Activated CD8-positive, alpha-beta memory T cell treated with anti-CD3 and anti-CD28 coated beads for 1 hour (primary cell): ENCODE results near the gene CCNF.
"Not testable (repeated sequence)": the region's sequence is repeated elsewhere in the genome, so short reads cannot be mapped to it uniquely, and the experiment has no call there.

Source experiments
- DNase-seq, 2 donors: peaks; one replicate each; pipeline ENCODE4 v3.0.0-alpha.2; 2020; ENCODE audit warnings: low read depth in 1 of 2; ENCODE audit errors: extremely low read depth in 1 of 2

CCNF gene

DNA sequence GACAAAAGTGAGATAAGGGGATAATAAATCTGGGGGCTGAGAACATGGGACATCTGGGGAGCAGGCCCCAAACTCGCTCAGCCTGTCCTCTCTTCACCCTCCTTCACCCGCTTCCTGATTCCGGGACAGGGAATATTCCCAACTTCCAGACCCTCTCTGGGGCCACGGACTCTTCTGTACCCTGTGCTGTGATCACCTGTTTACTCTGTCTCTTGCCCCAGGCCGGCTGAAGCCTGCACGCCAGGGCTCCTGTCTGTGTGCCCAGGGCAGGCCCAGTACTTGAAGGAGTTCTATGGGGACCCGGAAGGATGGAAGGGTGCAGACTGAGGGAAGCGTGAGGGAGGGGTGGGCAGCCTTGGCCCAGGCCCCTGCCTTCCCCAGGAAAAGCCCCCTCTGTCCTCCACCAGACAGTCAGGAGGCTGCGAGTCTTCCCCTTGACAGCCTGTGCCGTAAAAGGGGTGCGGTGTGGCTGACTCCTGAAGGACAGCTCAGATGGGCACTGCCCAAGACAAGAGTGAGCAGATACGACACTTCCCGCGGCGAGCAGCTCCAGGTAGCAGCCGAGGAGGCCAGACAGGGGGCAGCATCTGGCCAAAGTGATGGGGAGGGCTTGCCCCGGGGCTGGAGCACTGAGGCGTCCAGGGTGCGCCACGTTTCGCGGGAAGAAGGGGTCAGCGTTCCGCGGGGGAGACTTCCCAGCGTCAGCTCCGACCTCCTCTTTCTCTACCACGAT, 1.0 kb upstream of the CCNF start:
- DNase-seq: no peak

DNA sequence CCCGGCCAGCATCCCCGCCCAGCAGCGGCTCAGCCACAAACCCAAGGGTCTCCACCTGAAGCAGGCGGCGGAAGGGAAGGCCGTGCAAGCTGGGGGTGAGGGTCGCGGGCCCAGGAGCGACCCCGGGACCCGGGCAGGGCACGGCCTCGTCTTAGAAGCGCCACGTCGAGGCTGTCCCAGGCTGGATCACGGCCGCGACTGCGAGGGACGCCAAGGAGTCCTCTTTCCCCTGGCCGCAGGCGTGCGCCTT, 538 bp upstream of the CCNF start:
- no peak for DNase-seq

DNA sequence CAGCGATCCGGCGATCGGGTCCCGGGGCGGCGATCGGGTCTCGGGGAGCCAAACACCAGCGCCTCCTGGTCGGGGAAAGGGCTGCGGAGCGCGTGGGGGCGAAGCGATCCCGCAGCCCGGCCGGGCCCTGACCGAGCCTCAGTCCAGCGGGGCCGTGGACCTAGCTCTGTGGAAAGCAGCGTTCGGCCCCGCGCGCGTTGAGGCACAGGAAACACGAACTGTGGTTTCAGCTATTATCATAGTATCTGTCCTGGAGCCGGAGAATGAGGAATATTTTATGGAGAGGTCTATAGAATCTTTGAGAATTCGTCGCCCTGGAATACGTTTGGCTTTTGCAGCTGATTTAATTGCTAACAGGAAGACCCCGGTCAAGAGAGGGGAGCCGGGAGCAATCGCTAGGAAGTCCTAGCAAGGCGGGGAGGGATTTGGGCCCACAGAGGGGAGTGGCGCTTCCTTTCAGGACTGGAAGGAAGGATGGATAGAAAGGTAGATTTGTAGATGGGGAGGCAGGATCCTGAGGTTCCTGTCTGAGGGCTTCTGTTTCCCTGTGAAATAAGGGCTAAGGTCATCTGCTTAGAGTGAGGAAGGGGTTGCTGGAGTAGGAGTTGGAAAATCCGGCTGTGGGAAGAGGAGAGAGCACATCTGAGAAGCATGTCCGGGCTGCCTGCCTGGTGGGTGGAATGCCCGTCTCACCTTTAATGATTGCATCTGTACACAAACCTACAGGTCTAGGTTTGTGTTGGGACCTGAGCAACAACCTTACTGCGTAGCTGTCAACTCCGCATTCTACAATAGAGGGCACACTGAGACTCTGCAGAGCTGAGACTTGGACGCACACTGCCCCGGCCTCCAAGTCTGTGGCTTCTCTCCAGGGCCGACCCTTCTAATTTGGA, 770 bp downstream of the CCNF start:
- DNase-seq: no peak

DNA sequence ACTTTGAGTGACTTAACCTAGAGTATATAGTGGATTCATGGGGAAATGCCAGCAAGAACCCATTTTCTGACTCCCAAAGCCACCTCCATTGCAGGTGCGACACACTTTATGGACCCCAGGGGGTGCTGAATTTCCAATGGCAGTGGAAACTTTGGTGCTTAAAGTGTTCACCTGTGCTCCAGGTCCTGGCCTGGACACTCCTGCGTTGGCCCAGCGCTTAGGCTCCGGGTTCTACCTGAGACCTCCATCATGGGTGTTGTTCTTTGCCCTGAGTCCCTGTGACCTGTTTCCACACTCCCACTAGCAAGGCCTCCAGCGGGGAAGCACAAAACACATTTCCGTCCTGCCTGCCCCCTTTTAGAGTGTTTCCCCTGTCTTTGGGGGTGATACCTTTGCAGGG, 3.0 kb downstream of the CCNF start:
- DNase-seq: no peak

DNA sequence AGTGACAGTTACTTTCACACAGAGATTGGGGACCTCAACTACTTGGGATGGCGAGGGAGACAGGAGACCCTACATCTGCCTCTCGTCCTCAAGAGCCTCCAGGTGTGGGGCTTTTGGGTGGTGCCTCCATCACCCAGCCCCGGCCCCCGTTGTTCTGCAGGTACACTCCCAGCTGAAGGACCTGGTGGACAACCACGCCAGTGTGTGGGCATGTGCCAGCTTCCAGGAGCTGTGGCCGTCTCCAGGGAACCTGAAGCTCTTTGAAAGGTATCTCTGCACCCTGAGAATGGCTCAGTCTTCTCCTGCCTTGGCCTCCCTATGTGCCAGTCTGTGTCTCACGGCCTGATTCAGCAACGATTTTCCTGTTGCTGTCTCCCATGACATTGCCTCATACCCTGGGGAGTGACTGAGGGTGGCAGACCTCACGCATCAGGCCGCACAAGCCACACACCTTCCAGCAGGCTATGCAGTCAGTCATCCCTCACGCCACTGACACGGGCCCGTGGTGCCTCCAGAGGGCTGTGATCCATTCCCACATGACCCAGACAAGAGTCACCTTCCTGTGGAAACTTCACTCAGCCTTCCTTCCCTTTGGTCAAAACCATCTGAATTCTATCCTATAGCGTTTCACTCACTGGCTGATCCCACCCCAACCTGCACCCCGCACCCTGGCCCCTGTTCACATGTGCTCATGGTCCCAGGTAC, 3.7 kb downstream of the CCNF start:
- DNase-seq: no peak

DNA sequence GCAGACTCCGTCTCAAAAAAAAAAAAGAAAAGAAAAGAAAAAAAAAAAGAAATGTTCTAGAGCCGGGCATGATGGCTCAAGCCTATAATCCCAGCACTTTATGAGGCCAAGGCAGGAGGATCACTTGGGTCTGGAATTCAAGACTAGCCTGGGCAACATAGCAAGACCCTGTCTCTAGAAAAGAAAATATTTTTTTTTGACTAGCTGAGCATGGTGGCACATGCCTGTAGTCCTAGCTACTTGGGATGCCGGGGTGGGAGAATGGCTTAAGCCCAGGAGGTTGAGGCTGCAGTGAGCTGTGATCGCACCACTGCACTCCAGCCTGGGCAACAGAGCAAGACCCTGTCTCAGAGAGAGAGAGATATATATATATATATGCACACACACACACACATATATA, 6.0 kb downstream of the CCNF start:
- DNase-seq: not testable (repeated sequence)

DNA sequence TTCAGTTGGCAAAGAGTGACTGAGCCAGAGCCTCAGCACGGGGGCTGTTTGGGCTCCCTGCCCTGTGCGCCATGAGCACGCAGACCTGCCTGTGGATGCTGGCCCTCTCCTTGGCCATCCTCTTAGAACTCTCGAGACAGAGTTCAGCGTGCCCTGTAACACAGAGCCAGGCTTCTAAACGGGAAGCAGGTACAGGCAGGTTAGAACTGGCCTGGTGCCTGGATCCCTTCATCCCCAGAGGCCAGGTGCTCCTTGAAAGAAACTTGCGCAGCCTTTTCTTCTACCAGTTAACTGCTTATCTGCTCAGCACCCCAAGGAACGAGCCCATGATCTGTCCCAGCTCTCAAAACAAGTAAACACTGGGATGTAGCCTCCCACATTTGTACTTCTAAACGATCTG, 6.9 kb downstream of the CCNF start:
- no peak for DNase-seq

DNA sequence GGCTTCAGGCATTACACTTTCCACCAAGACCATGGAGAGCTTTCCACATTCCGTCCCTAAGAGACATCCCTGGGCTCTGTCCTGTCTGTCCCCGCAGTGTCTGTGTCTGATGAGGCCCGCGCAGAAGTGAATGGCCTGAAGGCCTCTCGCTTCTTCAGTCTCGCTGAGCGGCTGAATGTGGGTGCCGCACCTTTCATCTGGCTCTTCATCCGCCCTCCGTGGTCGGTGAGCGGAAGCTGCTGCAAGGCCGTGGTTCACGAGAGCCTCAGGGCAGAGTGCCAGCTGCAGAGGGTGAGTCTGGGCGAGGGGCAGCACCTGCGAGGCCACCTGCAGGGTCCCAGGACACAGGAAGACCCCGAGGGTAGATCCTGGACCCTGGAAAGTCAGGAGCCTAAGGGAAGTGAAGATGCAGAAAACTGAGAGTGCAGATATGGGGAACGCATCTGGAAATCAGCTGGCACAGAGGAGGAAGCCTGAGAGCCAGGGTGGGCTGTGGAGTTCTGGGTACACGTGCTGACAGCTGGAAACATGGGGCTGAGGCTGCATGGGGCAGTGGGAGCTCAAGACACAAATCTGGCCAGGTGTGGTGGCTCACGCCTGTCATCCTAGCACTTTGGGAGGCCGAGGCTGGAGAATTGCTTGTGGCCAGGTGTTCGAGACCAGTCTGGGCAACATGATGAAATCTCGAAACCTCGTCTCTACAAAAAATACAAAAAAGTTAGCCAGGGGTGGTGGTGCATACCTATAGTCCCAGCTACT, 8.0 kb downstream of the CCNF start:
- no peak for DNase-seq

DNA sequence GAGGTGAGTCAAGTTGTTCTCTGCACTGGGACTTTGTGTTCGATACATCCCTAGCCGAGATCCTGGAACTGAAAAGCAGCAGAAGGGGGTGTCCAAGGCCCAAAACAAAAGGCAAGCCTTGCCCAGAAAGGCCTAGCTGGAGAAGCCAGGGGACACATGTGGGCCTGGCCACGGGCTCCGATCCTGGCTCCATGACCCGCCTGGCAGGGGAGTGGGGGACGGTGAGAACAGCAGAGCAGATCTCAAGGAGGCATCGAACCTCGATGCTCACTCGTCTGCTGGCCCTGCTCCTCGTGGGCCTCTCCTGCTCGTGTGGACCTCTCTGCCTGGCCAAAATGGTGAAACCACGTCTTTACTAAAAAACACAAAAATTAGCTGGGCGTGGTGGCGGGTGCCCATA, 8.9 kb downstream of the CCNF start:
- no peak for DNase-seq

DNA sequence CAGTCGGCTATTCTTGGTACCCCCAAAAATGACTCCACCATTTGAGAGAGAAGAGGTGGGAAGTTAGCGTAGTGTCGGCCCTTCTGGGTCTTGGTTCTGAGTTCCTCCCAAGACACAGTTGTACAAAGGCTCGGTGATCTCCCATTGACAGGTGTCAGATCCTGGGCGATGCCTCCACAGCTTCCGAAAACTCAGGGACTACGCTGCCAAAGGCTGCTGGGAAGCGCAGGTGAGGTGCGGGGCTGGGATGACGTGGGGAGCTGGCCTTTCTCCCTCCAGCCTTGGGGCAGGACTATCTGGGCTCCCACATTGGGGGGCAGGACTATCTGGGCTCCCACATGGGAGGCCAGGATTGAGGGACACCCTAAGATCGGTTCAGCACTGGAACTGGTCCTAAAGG, 10.4 kb downstream of the CCNF start:
- DNase-seq: no peak

DNA sequence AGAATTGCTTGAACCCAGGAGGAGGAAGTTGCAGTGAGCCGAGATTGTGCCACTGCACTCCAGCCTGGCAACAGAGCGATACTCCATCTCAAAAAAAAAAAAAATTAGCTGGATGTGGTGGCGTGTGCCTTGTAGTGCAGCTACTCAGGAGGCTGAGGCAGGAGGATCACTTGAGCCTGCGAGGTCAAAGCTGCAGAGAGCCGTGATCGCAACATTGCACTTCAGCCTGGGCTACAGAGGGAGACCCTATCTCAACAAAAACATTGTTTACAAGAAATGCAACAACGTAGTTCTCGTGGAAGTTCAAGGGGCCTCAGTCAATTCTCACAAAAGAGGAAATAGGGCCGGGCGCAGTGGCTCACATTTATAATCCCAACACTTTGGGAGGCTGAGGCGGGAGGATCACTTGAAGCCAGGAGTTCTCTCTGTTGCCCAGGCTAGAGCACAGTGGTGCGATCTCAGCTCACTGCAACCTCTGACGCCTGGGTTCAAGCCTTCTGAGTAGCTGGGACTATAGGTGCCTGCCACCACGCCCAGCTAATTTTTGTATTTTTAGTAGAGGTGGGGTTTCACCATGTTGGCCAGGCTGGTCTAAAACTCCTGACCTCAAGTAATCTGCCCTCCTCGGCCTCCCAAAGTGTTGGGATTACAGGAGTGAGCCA, 12.0 kb downstream of the CCNF start:
- DNase-seq: not testable (repeated sequence)

DNA sequence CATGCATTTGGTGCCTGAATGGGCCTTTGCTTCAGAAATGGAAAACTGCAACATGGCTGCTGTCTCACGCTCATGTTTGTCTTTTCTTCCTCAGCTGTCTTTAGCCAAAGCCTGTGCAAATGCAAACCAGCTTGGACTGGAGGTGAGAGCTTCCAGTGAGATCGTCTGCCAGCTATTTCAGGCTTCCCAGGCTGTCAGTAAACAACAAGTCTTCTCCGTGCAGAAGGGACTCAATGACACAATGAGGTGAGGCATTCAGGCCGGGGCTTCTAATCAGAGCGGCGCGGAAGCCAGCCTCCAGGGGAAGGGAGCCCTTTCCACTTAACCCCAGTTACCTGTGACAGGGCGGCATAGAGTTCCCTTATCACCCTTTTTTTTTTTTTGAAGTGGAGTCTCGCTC, 14.3 kb downstream of the CCNF start:
- no peak for DNase-seq

DNA sequence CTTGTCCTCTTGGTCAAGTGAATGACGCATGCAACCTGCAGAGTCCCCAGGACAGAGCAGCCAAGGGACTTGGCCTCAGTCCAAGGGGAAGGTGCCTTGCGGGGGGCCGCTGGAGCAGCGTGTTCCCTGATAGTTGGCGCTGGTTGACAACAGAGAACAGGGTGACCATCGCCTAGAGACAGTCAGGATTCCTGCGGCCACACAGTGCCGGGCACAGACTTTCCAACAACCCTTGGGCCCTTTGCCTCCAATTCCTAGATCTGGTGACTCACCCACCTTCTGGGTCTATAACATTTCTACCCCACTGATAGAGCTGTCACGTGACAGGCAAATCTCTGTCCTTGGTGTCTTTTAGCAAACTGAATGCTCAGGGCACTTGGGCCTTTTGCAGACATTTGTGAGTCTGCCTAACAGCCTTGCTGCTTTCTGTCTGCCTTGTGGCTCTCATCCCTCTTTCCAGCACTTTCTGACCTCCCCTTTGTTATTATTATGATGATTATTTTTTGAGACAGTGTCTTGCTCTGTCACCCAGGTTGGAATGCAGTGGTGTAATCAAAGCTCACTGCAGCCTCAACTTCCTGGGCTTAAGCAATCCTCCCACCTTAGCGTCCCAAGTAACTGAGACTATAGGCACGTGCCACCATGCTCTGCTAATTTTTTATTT, 18.8 kb downstream of the CCNF start:
- DNase-seq: no peak

DNA sequence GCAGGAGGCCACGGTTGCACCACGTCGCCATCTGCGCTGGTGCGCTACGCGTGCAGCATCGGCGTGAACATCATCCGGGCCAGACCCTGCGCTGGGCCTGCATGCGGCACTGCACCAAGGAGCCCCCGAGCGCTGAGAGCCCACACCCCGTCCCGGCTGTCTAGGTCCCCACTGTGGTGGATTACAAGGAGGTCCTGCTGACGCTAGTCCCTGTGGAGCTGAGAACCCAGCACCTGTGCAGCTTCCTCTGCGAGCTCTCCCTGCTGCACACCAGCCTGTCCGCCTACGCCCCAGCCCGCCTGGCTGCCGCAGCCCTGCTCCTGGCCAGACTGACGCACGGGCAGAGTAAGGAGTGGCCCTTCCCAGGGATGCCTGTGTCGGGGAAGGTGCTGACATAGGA, 19.9 kb downstream of the CCNF start:
- DNase-seq: no peak

DNA sequence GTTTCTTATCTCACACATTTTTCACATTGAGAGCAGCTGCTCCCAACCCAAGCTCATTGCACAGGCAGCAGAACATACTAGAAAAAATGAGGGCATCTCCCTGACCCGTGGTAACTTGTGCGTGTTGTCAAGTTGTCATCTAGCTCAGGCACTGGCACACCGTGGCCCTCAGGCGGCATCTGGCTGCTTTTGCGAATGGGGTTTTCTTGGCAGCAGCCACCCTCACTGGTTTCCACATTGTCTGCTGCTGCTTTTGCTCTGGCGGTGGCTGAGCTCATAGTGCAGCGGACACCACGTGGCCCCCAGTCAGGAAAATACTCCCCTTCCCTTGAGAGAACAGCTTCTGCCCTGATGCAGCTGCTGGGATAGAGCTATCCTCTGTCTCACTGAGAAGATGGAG, 21.3 kb downstream of the CCNF start:
- DNase-seq: no peak

DNA sequence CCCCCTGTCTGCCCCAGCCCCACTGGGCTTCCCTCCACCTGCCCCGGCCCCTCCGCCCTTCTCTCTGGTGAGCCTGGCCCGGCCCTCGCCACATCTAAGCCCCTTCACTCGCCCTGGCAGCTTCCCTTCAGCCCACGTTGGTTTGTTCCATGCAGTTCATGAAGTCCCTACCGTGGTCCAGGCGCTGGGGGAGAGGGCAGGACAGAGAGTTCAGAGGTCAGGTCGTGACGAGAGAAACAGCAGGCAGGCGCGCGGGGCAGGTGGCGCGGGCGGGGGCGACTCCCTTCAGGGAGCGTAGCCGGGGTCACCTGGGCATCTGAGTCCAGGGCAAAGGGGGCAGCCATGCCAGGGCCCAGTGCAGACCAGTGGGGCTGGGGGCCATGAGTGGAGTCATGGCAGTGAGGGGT, 21.7 kb downstream of the CCNF start:
- no peak for DNase-seq

DNA sequence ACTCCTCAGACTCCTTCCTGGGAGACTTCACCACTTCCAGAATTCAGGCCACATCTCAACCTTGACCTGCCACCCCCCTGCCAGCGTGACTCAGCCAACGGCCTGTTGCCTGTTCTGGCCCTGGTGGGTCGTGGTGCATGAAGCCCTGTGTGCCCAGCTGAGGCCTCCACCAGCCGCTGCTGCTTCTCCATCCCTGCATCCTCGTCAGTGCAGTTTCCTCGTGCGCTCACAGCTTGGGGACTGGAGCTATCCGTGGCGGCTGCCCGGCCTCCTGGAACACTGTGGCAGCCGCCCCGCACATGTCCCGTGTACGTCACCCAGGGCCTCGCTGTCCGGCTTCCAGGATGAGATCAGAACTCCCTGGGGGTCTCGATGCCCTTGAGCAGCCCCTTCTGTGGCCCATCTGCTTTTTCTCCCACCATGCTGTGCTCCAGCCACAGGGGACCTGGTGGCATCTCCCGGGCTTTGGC, 22.6 kb downstream of the CCNF start:
- DNase-seq: no peak

DNA sequence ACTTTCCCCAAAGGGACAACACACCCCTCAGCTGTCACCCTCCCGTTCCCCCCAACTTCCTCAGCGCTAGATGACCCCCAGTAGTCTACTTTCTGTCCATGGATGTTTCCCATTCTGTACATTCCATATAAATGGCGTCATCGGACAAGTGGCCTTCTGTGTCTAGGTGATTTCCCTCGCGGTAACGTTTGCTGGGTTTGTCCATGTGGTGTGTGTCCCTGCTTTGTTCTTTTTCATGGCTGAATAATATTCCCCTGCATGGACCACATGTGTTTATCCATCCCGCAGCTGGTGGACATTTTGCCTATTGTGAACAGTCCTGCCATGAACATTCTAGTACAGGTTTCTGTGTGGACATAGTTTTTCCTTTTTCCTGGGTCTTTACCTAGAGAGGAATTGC, 23.4 kb downstream of the CCNF start:
- DNase-seq: no peak

DNA sequence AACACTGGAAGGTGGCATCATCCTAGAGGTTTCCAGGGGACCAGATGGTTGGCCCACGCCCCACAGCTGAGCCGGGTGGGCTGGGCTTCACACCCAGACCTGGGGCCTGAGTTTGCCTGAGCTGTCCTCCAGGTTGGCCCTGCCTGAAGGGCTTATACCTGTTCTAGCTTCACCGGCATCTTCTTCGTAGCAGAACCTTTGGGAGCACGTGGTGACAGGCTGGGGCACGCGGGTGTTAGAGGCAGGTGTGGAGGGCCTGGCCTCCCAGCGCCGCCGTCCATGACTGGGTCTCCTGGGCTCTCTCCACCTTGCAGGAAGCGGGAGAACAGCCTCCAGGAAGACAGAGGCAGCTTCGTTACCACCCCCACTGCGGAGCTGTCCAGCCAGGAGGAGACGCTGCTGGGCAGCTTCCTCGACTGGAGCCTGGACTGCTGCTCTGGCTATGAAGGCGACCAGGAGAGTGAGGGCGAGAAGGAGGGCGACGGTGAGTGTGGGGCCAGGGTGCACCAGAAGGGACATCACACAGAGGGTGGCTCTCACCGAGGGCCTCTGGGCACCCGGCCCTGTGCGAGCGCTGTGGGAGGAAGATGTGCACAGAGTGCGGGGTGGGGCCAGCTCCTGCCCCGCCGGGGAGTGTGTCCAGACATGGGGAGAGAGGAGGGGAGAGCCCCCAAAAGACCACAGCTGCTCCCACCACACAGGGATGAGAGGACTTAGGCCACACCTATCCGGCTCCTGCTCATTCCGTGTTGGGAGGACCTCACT, 26.0 kb downstream of the CCNF start:
- DNase-seq: no peak
